Fibroblast of lung (primary cell): ENCODE results near the gene TUBGCP4. TPM values are rescaled to one million over a fixed set of nuclear protein-coding genes. Genes with fewer than 3 reads are reported as not detected.

ENCODE experiments used
- DNase-seq, 2 donors: peaks; one replicate each; pipeline versions ENCODE4 v3.0.0 to v3.0.0-alpha.2; 2010; ENCODE audit warnings: low read depth in 2 of 2
- H2AFZ ChIP-seq: 2 replicates; pipeline ENCODE4 v1.5.1; 2012; ENCODE audit warnings: low read length, control low read depth, inconsistent platforms
- H3K27ac ChIP-seq: 2 replicates; pipeline ENCODE4 v1.5.1; 2011; ENCODE audit warnings: low read length, control low read depth; ENCODE audit not compliant: insufficient read depth
- H3K27me3 ChIP-seq: 2 replicates; pipeline ENCODE4 v1.5.1; 2011; ENCODE audit warnings: mild to moderate bottlenecking, low read length; ENCODE audit not compliant: control insufficient read depth, insufficient read depth
- H3K36me3 ChIP-seq: 2 replicates; pipeline ENCODE4 v1.5.1; 2011; ENCODE audit warnings: low read length; ENCODE audit not compliant: control insufficient read depth, insufficient read depth
- H3K4me1 ChIP-seq: 2 replicates; pipeline ENCODE4 v1.5.1; 2011; ENCODE audit warnings: low read length; ENCODE audit not compliant: control insufficient read depth, insufficient read depth; ENCODE audit errors: extremely low read depth
- H3K4me2 ChIP-seq: 2 replicates; pipeline ENCODE4 v1.5.1; 2011; ENCODE audit warnings: low read length, control low read depth; ENCODE audit not compliant: insufficient read depth; ENCODE audit errors: extremely low read depth
- H3K4me3 ChIP-seq, 4 experiments: fragments of 200-600 bp in 1 of 4; sonication (generic) in 1 of 4; replicated peaks in 1 of 4; 2 replicates each; pipeline ENCODE4 v1.5.1; 2011 to 2016; ENCODE audit warnings: low read length in 4 of 4, low read depth in 3 of 4, mild to moderate bottlenecking in 3 of 4, control low read depth in 2 of 4, inconsistent platforms in 1 of 4, mixed read lengths in 1 of 4; ENCODE audit not compliant: insufficient read depth in 1 of 4; ENCODE audit errors: control extremely low read depth in 1 of 4
- H3K79me2 ChIP-seq: 2 replicates; pipeline ENCODE4 v1.5.1; 2012; ENCODE audit warnings: mild to moderate bottlenecking, low read length, inconsistent platforms; ENCODE audit not compliant: control insufficient read depth, insufficient read depth
- H3K9ac ChIP-seq: 2 replicates; pipeline ENCODE4 v1.5.1; 2011; ENCODE audit warnings: mild to moderate bottlenecking, low read length, control low read depth; ENCODE audit not compliant: insufficient read depth
- H3K9me3 ChIP-seq: 2 replicates; pipeline ENCODE4 v1.5.1; 2012; ENCODE audit warnings: low read depth, low read length; ENCODE audit not compliant: control insufficient read depth, insufficient read depth
- H4K20me1 ChIP-seq: 2 replicates; pipeline ENCODE4 v1.5.1; 2011; ENCODE audit warnings: low read length; ENCODE audit not compliant: control insufficient read depth, insufficient read depth; ENCODE audit errors: extremely low read depth
- EZH2 ChIP-seq: IDR thresholded peaks from 2 replicates; pipeline ENCODE4 v1.5.1; 2012; ENCODE audit warnings: low read length, control low read depth, mild to moderate bottlenecking; ENCODE audit errors: missing control alignments
- polyA plus RNA-seq, 2 donors: library from polyadenylated mRNA; depleted of rRNA in 1 of 2; stranded (reverse) in 1 of 2; unstranded in 1 of 2; fragments of >200 nt; gene quantifications; 2 replicates each; pipeline ENCODE4 v1.2.1, GENCODE V29; 2011 to 2012; ENCODE audit warnings: missing spikeins in 1 of 2
- total RNA-seq: library from RNA; depleted of rRNA; stranded (reverse); fragments of >200 nt; gene quantifications from 2 replicates; pipeline ENCODE4 v1.2.1, GENCODE V29; 2014
- TF ChIP-seq, protein P1 (sequence below), 2 donors: IDR thresholded peaks in 1 of 2; conservative IDR thresholded peaks in 1 of 2; 1 replicate in 1 of 2; 2 replicates in 1 of 2; pipeline ENCODE4 v1.5.1; 2011 to 2012; ENCODE audit warnings: low read length in 2 of 2, control low read depth in 1 of 2, inconsistent platforms in 1 of 2, low read depth in 1 of 2, mild to moderate bottlenecking in 1 of 2

Gene TUBGCP4
- total and polyA plus RNA-seq, 2 donors (not counting 1 experiment from before 2014, with no cell fraction given): 8.3 to 17.2 TPM

DNA sequence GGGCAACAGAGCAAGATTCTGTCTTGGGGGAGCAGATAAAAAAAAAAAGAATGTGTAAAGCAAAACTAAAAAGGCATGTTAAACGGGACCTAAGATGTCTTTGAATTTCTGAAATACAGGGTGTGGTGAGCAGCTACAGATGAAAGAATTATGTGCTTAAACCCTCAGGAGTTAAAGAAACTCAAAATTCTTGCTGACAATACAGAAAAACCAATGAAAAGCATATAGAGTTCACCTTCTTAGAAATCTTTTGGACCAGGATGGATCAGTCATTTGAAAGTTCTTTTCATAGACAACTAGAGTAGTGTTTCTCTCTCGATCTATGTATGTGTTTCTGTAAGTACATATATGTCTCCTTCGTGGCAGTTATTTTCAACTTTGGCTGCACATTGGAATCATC is 31.4 kb downstream of the TUBGCP4 start:
- Histone ChIP-seq H3K79me2 (no peaks in the 10 kb centered on the region), H3K36me3 (peaks cover 14% of the 10 kb centered on the region), H3K27ac (no peak overlapping the region), H2AFZ (no peak overlapping the region), H3K27me3 (no peaks in the 10 kb centered on the region), H3K4me3 (no peak overlapping the region), H3K4me2 (no peak overlapping the region), H4K20me1 (no peaks in the 10 kb centered on the region), H3K9me3 (no peaks in the 10 kb centered on the region), H3K9ac (no peak overlapping the region), H3K4me1 (no peaks in the 10 kb centered on the region)
- no peak for TF ChIP-seq EZH2
- TF ChIP-seq, protein P1, sequence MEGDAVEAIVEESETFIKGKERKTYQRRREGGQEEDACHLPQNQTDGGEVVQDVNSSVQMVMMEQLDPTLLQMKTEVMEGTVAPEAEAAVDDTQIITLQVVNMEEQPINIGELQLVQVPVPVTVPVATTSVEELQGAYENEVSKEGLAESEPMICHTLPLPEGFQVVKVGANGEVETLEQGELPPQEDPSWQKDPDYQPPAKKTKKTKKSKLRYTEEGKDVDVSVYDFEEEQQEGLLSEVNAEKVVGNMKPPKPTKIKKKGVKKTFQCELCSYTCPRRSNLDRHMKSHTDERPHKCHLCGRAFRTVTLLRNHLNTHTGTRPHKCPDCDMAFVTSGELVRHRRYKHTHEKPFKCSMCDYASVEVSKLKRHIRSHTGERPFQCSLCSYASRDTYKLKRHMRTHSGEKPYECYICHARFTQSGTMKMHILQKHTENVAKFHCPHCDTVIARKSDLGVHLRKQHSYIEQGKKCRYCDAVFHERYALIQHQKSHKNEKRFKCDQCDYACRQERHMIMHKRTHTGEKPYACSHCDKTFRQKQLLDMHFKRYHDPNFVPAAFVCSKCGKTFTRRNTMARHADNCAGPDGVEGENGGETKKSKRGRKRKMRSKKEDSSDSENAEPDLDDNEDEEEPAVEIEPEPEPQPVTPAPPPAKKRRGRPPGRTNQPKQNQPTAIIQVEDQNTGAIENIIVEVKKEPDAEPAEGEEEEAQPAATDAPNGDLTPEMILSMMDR (conservative IDR thresholded peaks at IDR 0.05 in 1 of 2, IDR thresholded peaks at IDR 0.05 in 1 of 2; ENCODE audit: low read depth in 1 of 2, low read length in 2 of 2): no peak
- DNase-seq: no peak

DNA sequence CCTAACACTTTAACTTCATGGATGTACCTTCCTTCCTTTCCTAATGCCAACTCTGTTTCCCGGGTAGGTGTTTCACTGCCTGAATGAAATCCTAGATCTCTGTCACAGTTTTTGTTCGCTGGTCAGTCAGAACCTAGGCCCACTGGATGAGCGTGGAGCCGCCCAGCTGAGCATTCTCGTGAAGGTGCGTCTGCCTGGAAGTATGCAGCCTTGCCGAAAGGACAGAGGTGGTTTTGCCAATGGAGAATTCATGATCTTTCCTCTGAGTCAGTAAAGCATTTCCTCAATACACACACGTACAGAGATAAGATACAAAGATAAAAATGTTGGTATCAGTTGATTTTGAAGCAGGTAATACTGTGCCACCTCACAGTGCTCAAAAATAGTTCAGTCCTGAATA is 32.7 kb downstream of the TUBGCP4 start:
- H4K20me1 ChIP-seq: no peaks in the 10 kb centered on the region
- H3K9ac ChIP-seq: no peak overlapping the region
- no peak overlapping the region for H3K27ac ChIP-seq
- no peaks in the 10 kb centered on the region for H3K4me1 ChIP-seq
- TF ChIP-seq, protein P1 (conservative IDR thresholded peaks at IDR 0.05 in 1 of 2, IDR thresholded peaks at IDR 0.05 in 1 of 2; ENCODE audit: low read depth in 1 of 2, low read length in 2 of 2): no peak
- no peak for TF ChIP-seq EZH2
- DNase-seq: no peak
- H3K79me2 ChIP-seq: no peaks in the 10 kb centered on the region
- H3K36me3 ChIP-seq: peaks cover 11% of the 10 kb centered on the region
- no peak overlapping the region for H3K4me2 ChIP-seq
- no peak overlapping the region for H2AFZ ChIP-seq
- no peaks in the 10 kb centered on the region for H3K27me3 ChIP-seq
- H3K4me3 ChIP-seq: no peak overlapping the region
- H3K9me3 ChIP-seq: no peaks in the 10 kb centered on the region

GRCh38 chr15:43404130-43404529 is 33.2 kb downstream of the TUBGCP4 start:
- no peak for DNase-seq

More at GRCh38 chr15:43404130-43404529, 33.2 kb downstream of the TUBGCP4 start:
- H3K4me2 ChIP-seq: no peak overlapping the region
- TF ChIP-seq, protein P1 (conservative IDR thresholded peaks at IDR 0.05 in 1 of 2, IDR thresholded peaks at IDR 0.05 in 1 of 2; ENCODE audit: low read depth in 1 of 2, low read length in 2 of 2): no peak
- TF ChIP-seq EZH2: no peak
- H4K20me1 ChIP-seq: no peaks in the 10 kb centered on the region
- no peak overlapping the region for H2AFZ ChIP-seq
- H3K4me1 ChIP-seq: no peaks in the 10 kb centered on the region
- H3K4me3 ChIP-seq: no peak overlapping the region
- H3K9me3 ChIP-seq: no peaks in the 10 kb centered on the region
- H3K9ac ChIP-seq: no peak overlapping the region
- no peaks in the 10 kb centered on the region for H3K79me2 ChIP-seq
- no peaks in the 10 kb centered on the region for H3K27me3 ChIP-seq
- peaks cover 15% of the 10 kb centered on the region for H3K36me3 ChIP-seq
- H3K27ac ChIP-seq: no peak overlapping the region
